ENCODE results near the gene CD1E. TPM values are rescaled to one million over a fixed set of nuclear protein-coding genes. Genes with fewer than 3 reads are reported as not detected.

CD1E gene
- not detected in 2 replicates for polyA plus RNA-seq (2011; rRNA removed)
- not detected in 2 replicates for polyA minus RNA-seq (2011; rRNA and poly(A)+ RNA removed)

DNA sequence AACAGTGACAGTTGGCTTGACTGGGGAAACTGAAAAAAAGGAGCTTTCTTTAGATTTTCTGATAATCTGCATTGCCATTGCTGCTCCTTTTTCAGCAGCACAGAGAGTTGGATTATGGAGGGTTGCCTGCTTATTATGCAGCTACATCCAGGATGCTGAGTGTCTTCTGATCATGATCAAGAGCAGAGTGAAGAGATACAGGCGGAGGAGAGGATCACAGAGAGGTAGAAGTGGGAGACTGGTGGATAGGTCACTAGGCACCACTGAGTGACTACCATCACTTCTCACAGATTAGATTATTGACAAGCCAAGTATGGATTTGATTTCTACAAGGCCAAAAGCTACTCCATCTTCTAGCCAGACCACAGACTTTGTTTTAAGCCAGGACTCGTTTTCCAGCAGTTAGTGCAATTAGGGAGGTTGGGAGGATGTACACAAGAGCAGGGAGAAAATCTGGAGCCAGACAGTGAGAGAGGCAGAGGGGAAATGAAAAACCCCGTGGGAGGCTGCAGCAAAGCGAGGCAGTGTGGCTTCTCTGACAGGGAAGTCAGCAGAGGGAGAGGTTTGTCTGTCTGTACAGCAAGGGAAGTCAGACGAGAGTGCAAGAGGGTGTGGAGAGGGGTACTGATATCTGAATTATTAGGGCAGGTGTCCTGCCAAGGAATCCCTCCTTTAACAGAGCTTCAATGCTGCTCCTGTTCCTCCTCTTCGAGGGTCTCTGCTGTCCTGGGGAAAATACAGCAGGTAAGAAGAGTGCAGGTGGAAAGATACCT, at the start of gene CD1E:
TSS of gene CD1E (plus strand) at position 592 of the 773 bp plus-strand sequence. CDS start at position 687, 95 bp downstream.
- Histone ChIP-seq H3K27me3 (ENCODE audit: control insufficient read depth, insufficient read depth, low read length) (no peaks in the 10 kb centered on the region), H3K36me3 (ENCODE audit: control insufficient read depth, insufficient read depth, low read length) (no peaks in the 10 kb centered on the region), H3K4me3 (ENCODE audit: low read depth, low read length) (no peak within 1 kb of the TSS)
- ChIA-PET CTCF (no interaction called here), POLR2A (no interaction called here)
- TF ChIP-seq, protein P1, sequence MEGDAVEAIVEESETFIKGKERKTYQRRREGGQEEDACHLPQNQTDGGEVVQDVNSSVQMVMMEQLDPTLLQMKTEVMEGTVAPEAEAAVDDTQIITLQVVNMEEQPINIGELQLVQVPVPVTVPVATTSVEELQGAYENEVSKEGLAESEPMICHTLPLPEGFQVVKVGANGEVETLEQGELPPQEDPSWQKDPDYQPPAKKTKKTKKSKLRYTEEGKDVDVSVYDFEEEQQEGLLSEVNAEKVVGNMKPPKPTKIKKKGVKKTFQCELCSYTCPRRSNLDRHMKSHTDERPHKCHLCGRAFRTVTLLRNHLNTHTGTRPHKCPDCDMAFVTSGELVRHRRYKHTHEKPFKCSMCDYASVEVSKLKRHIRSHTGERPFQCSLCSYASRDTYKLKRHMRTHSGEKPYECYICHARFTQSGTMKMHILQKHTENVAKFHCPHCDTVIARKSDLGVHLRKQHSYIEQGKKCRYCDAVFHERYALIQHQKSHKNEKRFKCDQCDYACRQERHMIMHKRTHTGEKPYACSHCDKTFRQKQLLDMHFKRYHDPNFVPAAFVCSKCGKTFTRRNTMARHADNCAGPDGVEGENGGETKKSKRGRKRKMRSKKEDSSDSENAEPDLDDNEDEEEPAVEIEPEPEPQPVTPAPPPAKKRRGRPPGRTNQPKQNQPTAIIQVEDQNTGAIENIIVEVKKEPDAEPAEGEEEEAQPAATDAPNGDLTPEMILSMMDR (IDR thresholded peaks at IDR 0.05; ENCODE audit: insufficient read depth, low read depth, low read length), result no peak
- no peak for DNase-seq (ENCODE audit: low read depth)

DNA sequence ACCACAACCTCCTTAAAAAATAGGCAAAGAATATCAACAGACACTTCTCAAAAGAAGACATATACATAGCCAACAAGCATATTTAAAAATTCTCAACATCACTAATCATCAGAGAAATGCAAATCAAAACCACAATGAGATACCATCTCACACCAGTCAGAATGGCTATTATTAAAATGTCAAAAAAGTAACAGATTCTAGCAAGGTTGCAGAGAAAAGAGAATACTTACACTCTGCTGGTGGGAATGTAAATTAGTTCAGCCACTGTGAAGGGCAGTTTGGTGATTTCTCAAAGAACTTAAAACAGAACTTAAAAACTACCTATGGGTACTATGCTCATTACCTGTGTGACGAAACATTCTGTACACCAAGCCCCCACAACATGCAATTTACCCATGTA, 43.1 kb upstream of the CD1E start:
- DNase-seq (ENCODE audit: low read depth), result no peak
- TF ChIP-seq, protein P1 (IDR thresholded peaks at IDR 0.05; ENCODE audit: insufficient read depth, low read depth, low read length), result no peak
- ChIA-PET CTCF (no interaction called here), POLR2A (no interaction called here)
- H3K27me3 ChIP-seq (ENCODE audit: control insufficient read depth, insufficient read depth, low read length), result no peaks in the 10 kb centered on the region
- H3K36me3 ChIP-seq (ENCODE audit: control insufficient read depth, insufficient read depth, low read length), result no peaks in the 10 kb centered on the region
- H3K4me3 ChIP-seq (ENCODE audit: low read depth, low read length), result no peak overlapping the region

DNA sequence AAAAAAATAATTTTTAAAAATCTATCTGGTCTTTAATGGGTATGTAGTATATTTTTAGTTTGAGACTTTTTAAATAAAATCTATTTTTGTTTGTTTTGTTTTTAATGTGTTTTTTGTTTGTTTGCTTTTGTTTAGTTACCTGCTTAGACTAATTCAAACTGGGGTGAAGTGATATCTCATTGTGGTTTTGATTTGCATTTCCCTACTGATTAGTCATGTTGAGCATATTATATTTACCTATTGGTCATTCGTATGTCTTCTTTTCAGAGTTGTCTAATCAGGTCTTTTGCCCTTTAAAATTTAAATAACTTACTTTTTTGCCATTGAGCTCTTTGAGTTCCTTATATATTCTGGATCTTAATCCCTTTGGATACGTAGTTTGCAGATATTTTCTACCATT, 42.6 kb upstream of the CD1E start:
- POLR2A ChIA-PET, result no interaction called here

GRCh38 chr1:158323866-158324265, 29.8 kb upstream of the CD1E start:
- H3K36me3 ChIP-seq (ENCODE audit: control insufficient read depth, insufficient read depth, low read length), result no peaks in the 10 kb centered on the region
- no peak overlapping the region for H3K4me3 ChIP-seq (ENCODE audit: low read depth, low read length)
- DNase-seq (ENCODE audit: low read depth), result no peak
- TF ChIP-seq, protein P1 (IDR thresholded peaks at IDR 0.05; ENCODE audit: insufficient read depth, low read depth, low read length), result no peak
- no peaks in the 10 kb centered on the region for H3K27me3 ChIP-seq (ENCODE audit: control insufficient read depth, insufficient read depth, low read length)
- POLR2A ChIA-PET, result no interaction called here
- CTCF ChIA-PET, result interaction anchor here (0.6 kb wide), 1 partner anchor 1472 kb away, joined by 3 read pairs; no protein-coding TSS in a partner anchor

More for the DNA sequence above, 42.6 kb upstream of the CD1E start:
- no peaks in the 10 kb centered on the region for H3K36me3 ChIP-seq (ENCODE audit: control insufficient read depth, insufficient read depth, low read length)
- H3K27me3 ChIP-seq (ENCODE audit: control insufficient read depth, insufficient read depth, low read length), result no peaks in the 10 kb centered on the region
- CTCF ChIA-PET, result no interaction called here
- no peak overlapping the region for H3K4me3 ChIP-seq (ENCODE audit: low read depth, low read length)
- TF ChIP-seq, protein P1 (IDR thresholded peaks at IDR 0.05; ENCODE audit: insufficient read depth, low read depth, low read length), result no peak
- DNase-seq (ENCODE audit: low read depth), result no peak

GRCh38 chr1:158324395-158324794, 29.3 kb upstream of the CD1E start:
- ChIA-PET POLR2A (no interaction called here), CTCF (no interaction called here)
- no peak overlapping the region for H3K4me3 ChIP-seq (ENCODE audit: low read depth, low read length)
- H3K27me3 ChIP-seq (ENCODE audit: control insufficient read depth, insufficient read depth, low read length), result no peaks in the 10 kb centered on the region
- no peaks in the 10 kb centered on the region for H3K36me3 ChIP-seq (ENCODE audit: control insufficient read depth, insufficient read depth, low read length)
- TF ChIP-seq, protein P1 (IDR thresholded peaks at IDR 0.05; ENCODE audit: insufficient read depth, low read depth, low read length), result no peak
- DNase-seq (ENCODE audit: low read depth), result no peak
